ENCODE results near the gene JAG1. TPM values are rescaled to one million over a fixed set of nuclear protein-coding genes. Genes with fewer than 3 reads are reported as not detected.

Gene JAG1
- total RNA-seq, 1 donor from 2014 or later = 278 TPM

DNA sequence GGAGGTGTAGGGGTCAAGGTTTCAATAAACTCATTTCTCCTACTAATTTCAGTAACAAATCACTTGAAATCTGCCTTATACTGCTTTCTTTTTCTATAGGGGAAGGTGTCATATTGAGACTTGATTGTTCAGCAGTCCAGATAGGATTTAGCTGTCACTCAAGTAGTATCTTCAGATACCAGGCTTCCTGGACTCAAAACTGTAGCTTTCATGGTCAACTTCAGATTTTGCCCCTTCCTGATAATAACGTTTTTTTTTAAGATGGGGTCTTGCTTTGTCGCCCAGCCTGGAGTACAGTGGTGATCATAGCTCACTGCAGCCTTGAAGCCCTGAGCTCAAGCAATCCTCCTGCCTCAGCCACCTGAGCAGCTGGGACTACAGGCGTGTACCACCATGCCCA is 77.8 kb downstream of the JAG1 start:
- TF ChIP-seq, protein P1, sequence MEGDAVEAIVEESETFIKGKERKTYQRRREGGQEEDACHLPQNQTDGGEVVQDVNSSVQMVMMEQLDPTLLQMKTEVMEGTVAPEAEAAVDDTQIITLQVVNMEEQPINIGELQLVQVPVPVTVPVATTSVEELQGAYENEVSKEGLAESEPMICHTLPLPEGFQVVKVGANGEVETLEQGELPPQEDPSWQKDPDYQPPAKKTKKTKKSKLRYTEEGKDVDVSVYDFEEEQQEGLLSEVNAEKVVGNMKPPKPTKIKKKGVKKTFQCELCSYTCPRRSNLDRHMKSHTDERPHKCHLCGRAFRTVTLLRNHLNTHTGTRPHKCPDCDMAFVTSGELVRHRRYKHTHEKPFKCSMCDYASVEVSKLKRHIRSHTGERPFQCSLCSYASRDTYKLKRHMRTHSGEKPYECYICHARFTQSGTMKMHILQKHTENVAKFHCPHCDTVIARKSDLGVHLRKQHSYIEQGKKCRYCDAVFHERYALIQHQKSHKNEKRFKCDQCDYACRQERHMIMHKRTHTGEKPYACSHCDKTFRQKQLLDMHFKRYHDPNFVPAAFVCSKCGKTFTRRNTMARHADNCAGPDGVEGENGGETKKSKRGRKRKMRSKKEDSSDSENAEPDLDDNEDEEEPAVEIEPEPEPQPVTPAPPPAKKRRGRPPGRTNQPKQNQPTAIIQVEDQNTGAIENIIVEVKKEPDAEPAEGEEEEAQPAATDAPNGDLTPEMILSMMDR (IDR thresholded peaks at IDR 0.05; ENCODE audit: insufficient read depth, low read depth, low read length) = no peak
- TF ChIP-seq EZH2 (IDR thresholded peaks at IDR 0.05; ENCODE audit: insufficient read depth, low read length) = no peak
- Histone ChIP-seq H3K4me1 (ENCODE audit: insufficient read depth, low read length) (peaks cover 26% of the 10 kb centered on the region), H2AFZ (ENCODE audit: low read depth, low read length) (no peak overlapping the region), H3K4me2 (ENCODE audit: low read length) (no peak overlapping the region), H3K4me3 (ENCODE audit: insufficient read depth, low read depth, low read length) (no peak overlapping the region), H3K36me3 (ENCODE audit: insufficient read depth, low read length) (no peaks in the 10 kb centered on the region), H3K27ac (ENCODE audit: low read depth, low read length) (peak overlapping the region; percentile 68), H3K79me2 (ENCODE audit: insufficient read depth, low read length) (no peaks in the 10 kb centered on the region), H3K27me3 (ENCODE audit: insufficient read depth, low read length) (no peaks in the 10 kb centered on the region), H3K9me3 (ENCODE audit: insufficient read depth, low read depth, low read length) (no peaks in the 10 kb centered on the region), H3K9ac (ENCODE audit: low read length) (no peak overlapping the region), H4K20me1 (ENCODE audit: insufficient read depth, low read length) (no peaks in the 10 kb centered on the region)
- Mint-ChIP-seq H3K27me3 (ENCODE audit: low read depth, unreplicated experiment) (no peaks in the 10 kb centered on the region), H3K36me3 (ENCODE audit: low read depth, unreplicated experiment) (peaks cover 4% of the 10 kb centered on the region), H3K4me3 (ENCODE audit: unreplicated experiment) (no peak overlapping the region), H3K9me3 (ENCODE audit: unreplicated experiment) (no peaks in the 10 kb centered on the region), H3K27ac (ENCODE audit: unreplicated experiment) (no peak overlapping the region), H3K4me1 (ENCODE audit: low read depth, unreplicated experiment) (peaks cover 35% of the 10 kb centered on the region)
- no peak for DNase-seq (ENCODE audit: low read depth)
- FAIRE-seq = no peak

DNA sequence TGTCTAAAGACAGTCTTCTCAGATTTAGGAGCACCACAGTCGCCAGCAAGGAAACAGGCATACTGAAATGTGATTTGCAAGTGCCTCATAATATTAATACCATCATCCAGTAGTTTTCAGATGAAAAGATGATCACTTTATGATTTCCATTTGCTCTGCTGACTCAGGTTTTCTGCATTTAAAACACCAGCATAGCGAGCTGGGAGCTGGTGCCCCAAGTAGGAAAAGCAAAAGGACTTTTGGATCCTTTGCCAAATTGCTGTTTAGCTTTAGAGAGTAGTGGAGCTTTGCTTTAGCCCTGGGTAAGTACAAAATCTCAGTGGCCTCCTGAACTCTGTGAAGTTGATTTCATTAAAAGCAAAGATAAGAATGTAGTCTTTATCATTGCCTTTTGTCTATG is 78.5 kb downstream of the JAG1 start:
- Histone ChIP-seq H3K9me3 (ENCODE audit: insufficient read depth, low read depth, low read length) (no peaks in the 10 kb centered on the region), H2AFZ (ENCODE audit: low read depth, low read length) (no peak overlapping the region), H3K27me3 (ENCODE audit: insufficient read depth, low read length) (no peaks in the 10 kb centered on the region), H3K4me1 (ENCODE audit: insufficient read depth, low read length) (peaks cover 26% of the 10 kb centered on the region), H3K27ac (ENCODE audit: low read depth, low read length) (no peak overlapping the region), H3K79me2 (ENCODE audit: insufficient read depth, low read length) (no peaks in the 10 kb centered on the region), H4K20me1 (ENCODE audit: insufficient read depth, low read length) (no peaks in the 10 kb centered on the region), H3K4me2 (ENCODE audit: low read length) (no peak overlapping the region), H3K36me3 (ENCODE audit: insufficient read depth, low read length) (no peaks in the 10 kb centered on the region), H3K4me3 (ENCODE audit: insufficient read depth, low read depth, low read length) (no peak overlapping the region), H3K9ac (ENCODE audit: low read length) (no peak overlapping the region)
- Mint-ChIP-seq H3K4me1 (ENCODE audit: low read depth, unreplicated experiment) (peaks cover 35% of the 10 kb centered on the region), H3K27ac (ENCODE audit: unreplicated experiment) (no peak overlapping the region), H3K4me3 (ENCODE audit: unreplicated experiment) (no peak overlapping the region), H3K36me3 (ENCODE audit: low read depth, unreplicated experiment) (peaks cover 2% of the 10 kb centered on the region), H3K27me3 (ENCODE audit: low read depth, unreplicated experiment) (no peaks in the 10 kb centered on the region), H3K9me3 (ENCODE audit: unreplicated experiment) (no peaks in the 10 kb centered on the region)
- TF ChIP-seq EZH2 (IDR thresholded peaks at IDR 0.05; ENCODE audit: insufficient read depth, low read length) = no peak
- TF ChIP-seq, protein P1 (IDR thresholded peaks at IDR 0.05; ENCODE audit: insufficient read depth, low read depth, low read length) = no peak
- FAIRE-seq (no peak), DNase-seq (ENCODE audit: low read depth) (no peak)

DNA sequence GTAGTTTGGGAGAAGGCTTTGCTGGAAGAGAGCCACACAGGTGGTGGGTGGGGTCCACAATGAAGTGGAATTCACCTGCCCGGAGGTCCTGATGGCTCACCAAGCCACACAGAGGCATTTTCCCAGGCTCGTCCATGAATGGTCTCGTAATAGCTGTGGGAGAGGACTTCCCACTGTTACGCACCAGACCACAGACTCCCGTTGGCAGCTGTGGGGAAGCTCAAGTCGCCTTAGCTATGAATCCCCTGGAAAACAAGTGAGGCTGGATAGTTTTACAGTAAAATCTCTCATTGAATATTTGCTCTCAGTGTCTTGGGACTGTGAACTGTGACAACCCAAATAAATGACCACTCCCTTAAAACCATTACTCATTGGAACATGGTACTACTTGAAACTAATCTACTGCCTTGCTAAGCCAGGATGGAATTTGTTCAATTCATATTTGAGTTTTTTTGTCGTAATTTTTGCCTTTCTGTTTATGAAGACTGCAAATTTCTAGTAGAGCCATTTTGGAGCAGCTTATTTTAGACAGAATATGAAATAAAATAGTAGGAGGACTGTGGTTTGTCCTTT is 79.4 kb downstream of the JAG1 start:
- peak overlapping the region; percentile 37 for H3K27ac ChIP-seq (ENCODE audit: low read depth, low read length)
- H3K4me1 ChIP-seq (ENCODE audit: insufficient read depth, low read length) = peaks cover 26% of the 10 kb centered on the region
- no peak overlapping the region for H3K4me2 ChIP-seq (ENCODE audit: low read length)
- H3K36me3 ChIP-seq (ENCODE audit: insufficient read depth, low read length) = no peaks in the 10 kb centered on the region
- no peaks in the 10 kb centered on the region for H4K20me1 ChIP-seq (ENCODE audit: insufficient read depth, low read length)
- TF ChIP-seq, protein P1 (IDR thresholded peaks at IDR 0.05; ENCODE audit: insufficient read depth, low read depth, low read length) = no peak
- no peak for TF ChIP-seq EZH2 (IDR thresholded peaks at IDR 0.05; ENCODE audit: insufficient read depth, low read length)
- H3K4me1 Mint-ChIP-seq (ENCODE audit: low read depth, unreplicated experiment) = peaks cover 35% of the 10 kb centered on the region
- H3K4me3 Mint-ChIP-seq (ENCODE audit: unreplicated experiment) = no peak overlapping the region
- H3K27me3 Mint-ChIP-seq (ENCODE audit: low read depth, unreplicated experiment) = no peaks in the 10 kb centered on the region
- no peaks in the 10 kb centered on the region for H3K9me3 Mint-ChIP-seq (ENCODE audit: unreplicated experiment)
- H3K27ac Mint-ChIP-seq (ENCODE audit: unreplicated experiment) = no peak overlapping the region
- no peak overlapping the region for H2AFZ ChIP-seq (ENCODE audit: low read depth, low read length)
- no peak overlapping the region for H3K9ac ChIP-seq (ENCODE audit: low read length)
- H3K27me3 ChIP-seq (ENCODE audit: insufficient read depth, low read length) = no peaks in the 10 kb centered on the region
- peaks cover 1% of the 10 kb centered on the region for H3K36me3 Mint-ChIP-seq (ENCODE audit: low read depth, unreplicated experiment)
- no peaks in the 10 kb centered on the region for H3K79me2 ChIP-seq (ENCODE audit: insufficient read depth, low read length)
- H3K4me3 ChIP-seq (ENCODE audit: insufficient read depth, low read depth, low read length) = no peak overlapping the region
- H3K9me3 ChIP-seq (ENCODE audit: insufficient read depth, low read depth, low read length) = no peaks in the 10 kb centered on the region
- FAIRE-seq = no peak
- DNase-seq (ENCODE audit: low read depth) = no peak

Data from astrocyte (in vitro differentiated cells and primary cell).